Liver (tissue), 9 donors: ENCODE results near the gene ITGA11. TPM values are rescaled to one million over a fixed set of nuclear protein-coding genes. Genes with fewer than 3 reads are reported as not detected.

ENCODE experiments used
- DNase-seq: peaks from one replicate; pipeline ENCODE4 v3.0.0-alpha.2; 2017; ENCODE audit warnings: low spot score
- H3K27ac ChIP-seq, 2 donors: one replicate each; pipeline ENCODE4 v1.7.0; 2013; ENCODE audit warnings: inconsistent platforms in 2 of 2, low read length in 2 of 2, control low read depth in 1 of 2, low read depth in 1 of 2, mild to moderate bottlenecking in 1 of 2
- H3K27me3 ChIP-seq, 4 donors: one replicate each; pipeline versions ENCODE4 v1.6.1 to v1.7.0; 2013; ENCODE audit warnings: low read length in 3 of 4, inconsistent platforms in 1 of 4, mild to moderate bottlenecking in 1 of 4, moderate library complexity in 1 of 4; ENCODE audit not compliant: control insufficient read depth in 4 of 4, insufficient read depth in 4 of 4
- H3K36me3 ChIP-seq, 4 donors: one replicate each; pipeline versions ENCODE4 v1.6.1 to v1.7.0; 2013; ENCODE audit warnings: low read length in 3 of 4, mild to moderate bottlenecking in 3 of 4, low read depth in 1 of 4, moderate library complexity in 1 of 4; ENCODE audit not compliant: control insufficient read depth in 4 of 4, insufficient read depth in 3 of 4
- H3K4me1 ChIP-seq, 4 donors: one replicate each; pipeline versions ENCODE4 v1.6.1 to v1.7.0; 2013; ENCODE audit warnings: low read length in 3 of 4, mild to moderate bottlenecking in 3 of 4, moderate library complexity in 1 of 4; ENCODE audit not compliant: control insufficient read depth in 4 of 4, insufficient read depth in 4 of 4
- H3K4me3 ChIP-seq, 3 donors: one replicate each; pipeline versions ENCODE4 v1.6.1 to v1.7.0; 2013; ENCODE audit warnings: low read length in 3 of 3, control low read depth in 1 of 3, low read depth in 1 of 3, mild to moderate bottlenecking in 1 of 3
- H3K9ac ChIP-seq, 2 donors: one replicate each; pipeline ENCODE4 v1.7.0; 2013; ENCODE audit warnings: low read length in 2 of 2, mild to moderate bottlenecking in 2 of 2, moderate library complexity in 2 of 2, control low read depth in 1 of 2, low read depth in 1 of 2
- H3K9me3 ChIP-seq, 4 donors: one replicate each; pipeline versions ENCODE4 v1.6.1 to v1.7.0; 2013; ENCODE audit warnings: low read length in 3 of 4; ENCODE audit not compliant: control insufficient read depth in 4 of 4
- ATF3 ChIP-seq: IDR thresholded peaks from 2 replicates; pipeline ENCODE4 v1.6.1; 2016; ENCODE audit warnings: antibody characterized with exemption
- CTCF ChIP-seq: fragments of 150-350 bp; IDR thresholded peaks from 2 replicates; pipeline ENCODE4 v1.5.1; 2017; ENCODE audit warnings: improper control_type of control experiment, low read depth, low read length; ENCODE audit not compliant: missing input control
- EGR1 ChIP-seq, 2 donors: IDR thresholded peaks; 2 replicates each; pipeline ENCODE4 v1.6.1; 2016 to 2018; ENCODE audit warnings: antibody characterized with exemption in 2 of 2, low read depth in 2 of 2
- FOXA1 ChIP-seq: IDR thresholded peaks from 2 replicates; pipeline ENCODE4 v1.6.1; 2016; ENCODE audit warnings: antibody characterized with exemption
- FOXA2 ChIP-seq: IDR thresholded peaks from 2 replicates; pipeline ENCODE4 v1.6.1; 2016; ENCODE audit warnings: antibody characterized with exemption
- GABPA ChIP-seq, 2 donors: IDR thresholded peaks in 1 of 2; conservative IDR thresholded peaks in 1 of 2; 2 replicates each; pipeline ENCODE4 v1.6.1; 2016; ENCODE audit warnings: antibody characterized with exemption in 2 of 2, mild to moderate bottlenecking in 1 of 2, moderate library complexity in 1 of 2
- HNF4A ChIP-seq, 2 donors: conservative IDR thresholded peaks; 2 replicates each; pipeline ENCODE4 v1.6.1; 2016; ENCODE audit warnings: antibody characterized with exemption in 2 of 2, mild to moderate bottlenecking in 2 of 2
- HNF4G ChIP-seq: IDR thresholded peaks from 2 replicates; pipeline ENCODE4 v1.6.1; 2016; ENCODE audit warnings: antibody characterized with exemption
- JUND ChIP-seq, 2 donors: IDR thresholded peaks; 2 replicates each; pipeline ENCODE4 v1.6.1; 2016; ENCODE audit warnings: antibody characterized with exemption in 2 of 2
- MAX ChIP-seq: IDR thresholded peaks from 2 replicates; pipeline ENCODE4 v1.6.1; 2016; ENCODE audit warnings: antibody characterized with exemption
- NR2F2 ChIP-seq: IDR thresholded peaks from 2 replicates; pipeline ENCODE4 v1.6.1; 2016; ENCODE audit warnings: antibody characterized with exemption
- RAD21 ChIP-seq, 2 donors: IDR thresholded peaks; 2 replicates each; pipeline ENCODE4 v1.6.1; 2016; ENCODE audit warnings: antibody characterized with exemption in 2 of 2, mild to moderate bottlenecking in 2 of 2
- REST ChIP-seq: IDR thresholded peaks from 2 replicates; pipeline ENCODE4 v1.6.1; 2016; ENCODE audit warnings: antibody characterized with exemption, mild to moderate bottlenecking
- RXRA ChIP-seq, 2 donors: IDR thresholded peaks; 2 replicates each; pipeline ENCODE4 v1.6.1; 2017 to 2018; ENCODE audit warnings: antibody characterized with exemption in 2 of 2, mild to moderate bottlenecking in 1 of 2
- SP1 ChIP-seq: IDR thresholded peaks from 2 replicates; pipeline ENCODE4 v1.6.1; 2018; ENCODE audit warnings: antibody characterized with exemption, mild to moderate bottlenecking
- TAF1 ChIP-seq: conservative IDR thresholded peaks from 2 replicates; pipeline ENCODE4 v1.6.1; 2016; ENCODE audit warnings: antibody characterized with exemption, mild to moderate bottlenecking
- YY1 ChIP-seq: IDR thresholded peaks from 2 replicates; pipeline ENCODE4 v1.6.1; 2016; ENCODE audit warnings: antibody characterized with exemption, mild to moderate bottlenecking
- ZBTB33 ChIP-seq: IDR thresholded peaks from 2 replicates; pipeline ENCODE4 v1.6.1; 2016; ENCODE audit warnings: antibody characterized with exemption
- WGBS: extraction: QIAGEN DNeasy Blood & Tissue Kit; methylation state at CpG from one replicate; pipeline ENCODE4 v1.1.7; 2013; 5-methylcytosine and 5-hydroxymethylcytosine counted together
- polyA plus RNA-seq, 2 donors: library from polyadenylated mRNA; stranded (reverse) in 1 of 2; unstranded in 1 of 2; fragments of 200-250 nt in 1 of 2; fragments of >200 nt in 1 of 2; fragmentation: Nextera tagmentation in 1 of 2; extraction: Ambion mirVana in 1 of 2; gene quantifications; one replicate each; pipeline versions ENCODE4 v1.2.1 to v1.2.3, GENCODE V29; 2013 to 2015
- total RNA-seq, 2 donors: library from RNA; depleted of rRNA; stranded (reverse); fragments of >200 nt; gene quantifications; one replicate each; pipeline ENCODE4 v1.2.3, GENCODE V29; 2014
- donor health status: healthy.
- donor health status: healthy.
- donor health status: healthy.
- donor health status: healthy.
- donor health status: healthy.

Gene ITGA11
- total and polyA plus RNA-seq, 4 donors, result 0.32 to 1.0 (median 0.67) TPM

DNA sequence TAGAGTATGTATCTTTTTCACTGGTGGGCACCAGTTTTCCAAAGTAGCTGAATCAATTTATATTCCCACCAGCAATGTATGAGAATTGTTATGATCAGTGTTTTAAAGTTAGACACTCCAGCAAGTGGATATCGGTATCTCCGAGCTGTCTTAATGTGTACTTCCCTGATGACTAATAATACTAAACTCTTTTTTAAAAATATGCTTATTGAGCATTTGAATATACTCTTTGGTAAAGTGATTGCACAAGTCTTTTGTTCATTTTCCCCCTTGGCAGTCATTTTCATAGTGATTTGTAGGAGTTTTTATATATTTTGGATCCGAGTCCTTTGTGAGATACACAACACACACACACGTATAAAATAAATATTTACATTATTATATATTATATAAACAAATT is 166.9 kb downstream of the ITGA11 start:
- Histone ChIP-seq H3K27ac (no peak overlapping the region), H3K36me3 (no peaks in the 10 kb centered on the region), H3K9me3 (no peaks in the 10 kb centered on the region), H3K27me3 (no peaks in the 10 kb centered on the region), H3K4me1 (no peaks in the 10 kb centered on the region), H3K4me3 (no peak overlapping the region), H3K9ac (no peak overlapping the region)
- TF ChIP-seq FOXA2, result no peak
- no peak for TF ChIP-seq SP1
- no peak for TF ChIP-seq ZBTB33
- TF ChIP-seq ATF3, result no peak
- TF ChIP-seq RAD21 (IDR thresholded peaks at IDR 0.05), result no peak
- TF ChIP-seq NR2F2, result no peak
- no peak for TF ChIP-seq YY1
- TF ChIP-seq HNF4A (conservative IDR thresholded peaks at IDR 0.05), result no peak
- TF ChIP-seq GABPA (IDR thresholded peaks at IDR 0.05 in 1 of 2, conservative IDR thresholded peaks at IDR 0.05 in 1 of 2), result no peak
- no peak for TF ChIP-seq FOXA1
- no peak for TF ChIP-seq MAX
- TF ChIP-seq JUND (IDR thresholded peaks at IDR 0.05), result no peak
- no peak for TF ChIP-seq EGR1 (IDR thresholded peaks at IDR 0.05; ENCODE audit: low read depth in 2 of 2)
- TF ChIP-seq REST, result no peak
- TF ChIP-seq CTCF, result no peak
- no peak for TF ChIP-seq RXRA (IDR thresholded peaks at IDR 0.05)
- TF ChIP-seq TAF1, result no peak
- no peak for TF ChIP-seq HNF4G
- 79% methylated on average over 4 of the region's 4 CpGs for WGBS
- DNase-seq, result no peak
